GM23338 (cell line): ENCODE measurements around the gene AKNA. TPM values are rescaled to one million over a fixed set of nuclear protein-coding genes. Genes with fewer than 3 reads are reported as not detected.

Experiments
- ATAC-seq: fragments of 200-7000 bp; cut with Tn5 transposase; 3 replicates; pipeline ENCODE4 v1.9.1; 2020
- DNase-seq: peaks from one replicate; pipeline ENCODE4 v3.0.0-alpha.2; 2015; ENCODE audit warnings: low spot score
- H2AFZ ChIP-seq: fragments of 200-600 bp; sonication (generic); 2 replicates; pipeline ENCODE4 v1.8.0; 2016; ENCODE audit warnings: antibody characterized with exemption, mild to moderate bottlenecking, moderate library complexity
- H3F3A ChIP-seq: fragments of 200-600 bp; sonication (generic); replicated peaks from 2 replicates; pipeline ENCODE4 v1.8.0; 2017; ENCODE audit warnings: antibody characterized with exemption, mixed run types, low read depth
- H3K27ac ChIP-seq: fragments of 200-600 bp; sonication (generic); 2 replicates; pipeline ENCODE4 v1.6.1; 2016; ENCODE audit warnings: low read depth
- H3K27me3 ChIP-seq: fragments of 200-600 bp; sonication (generic); 2 replicates; pipeline ENCODE4 v1.8.0; 2016; ENCODE audit warnings: mild to moderate bottlenecking, mixed run types, moderate library complexity; ENCODE audit not compliant: insufficient read depth
- H3K36me3 ChIP-seq: fragments of 200-600 bp; sonication (generic); 2 replicates; pipeline ENCODE4 v1.8.0; 2016; ENCODE audit warnings: mild to moderate bottlenecking; ENCODE audit not compliant: insufficient read depth
- H3K4me1 ChIP-seq: fragments of 200-600 bp; sonication (generic); 2 replicates; pipeline ENCODE4 v1.8.0; 2016; ENCODE audit warnings: mild to moderate bottlenecking, moderate library complexity; ENCODE audit not compliant: insufficient read depth
- H3K4me2 ChIP-seq: fragments of 200-600 bp; sonication (generic); 2 replicates; pipeline ENCODE4 v1.7.1; 2017; ENCODE audit warnings: mixed run types
- H3K4me3 ChIP-seq: fragments of 200-600 bp; sonication (generic); 2 replicates; pipeline ENCODE4 v1.6.1; 2016; ENCODE audit warnings: mixed run types
- H3K79me2 ChIP-seq: fragments of 200-600 bp; sonication (generic); replicated peaks from 2 replicates; pipeline ENCODE4 v1.8.0; 2017; ENCODE audit warnings: mild to moderate bottlenecking; ENCODE audit not compliant: insufficient read depth
- H3K9me2 ChIP-seq: fragments of 200-600 bp; sonication (generic); 2 replicates; pipeline ENCODE4 v1.8.0; 2017; ENCODE audit not compliant: insufficient read depth
- H4K20me1 ChIP-seq: fragments of 200-600 bp; sonication (generic); replicated peaks from 2 replicates; pipeline ENCODE4 v1.8.0; 2017; ENCODE audit warnings: mild to moderate bottlenecking; ENCODE audit not compliant: insufficient read depth
- H3K27ac Mint-ChIP-seq: 2 replicates; pipeline ENCODE4 v1.8.0; 2020; ENCODE audit warnings: inconsistent platforms, mild to moderate bottlenecking, moderate library complexity, mixed read lengths
- H3K27me3 Mint-ChIP-seq: 3 replicates; pipeline ENCODE4 v1.8.0; 2022; ENCODE audit warnings: low read depth, mild to moderate bottlenecking, moderate library complexity, mixed read lengths, inconsistent platforms; ENCODE audit not compliant: insufficient read depth, poor library complexity
- H3K36me3 Mint-ChIP-seq: 3 replicates; pipeline ENCODE4 v1.8.0; 2021; ENCODE audit warnings: low read depth, mild to moderate bottlenecking, inconsistent platforms, moderate library complexity, mixed read lengths
- H3K4me1 Mint-ChIP-seq: 3 replicates; pipeline ENCODE4 v1.8.0; 2020; ENCODE audit warnings: mild to moderate bottlenecking, inconsistent platforms, mixed read lengths
- H3K4me3 Mint-ChIP-seq: 3 replicates; pipeline ENCODE4 v1.8.0; 2021; ENCODE audit warnings: moderate library complexity, mild to moderate bottlenecking, inconsistent platforms, mixed read lengths
- H3K9me3 Mint-ChIP-seq: 3 replicates; pipeline ENCODE4 v1.8.0; 2020; ENCODE audit warnings: moderate library complexity, mild to moderate bottlenecking, inconsistent platforms, mixed read lengths
- CREB1 ChIP-seq: fragments of 250-450 bp; sonication (Bioruptor Pico); IDR thresholded peaks from 2 replicates; pipeline ENCODE4 v1.5.0; 2020; ENCODE audit warnings: low read depth, mild to moderate bottlenecking, moderate library complexity
- EZH2 ChIP-seq: fragments of 200-600 bp; sonication (generic); IDR thresholded peaks from one replicate; pipeline ENCODE4 v1.8.0; 2017; ENCODE audit warnings: antibody characterized with exemption, mild to moderate bottlenecking, low read depth; ENCODE audit not compliant: unreplicated experiment
- NANOG ChIP-seq: IDR thresholded peaks from 2 replicates; pipeline ENCODE4 v1.6.1; 2016; ENCODE audit warnings: antibody characterized with exemption, borderline replicate concordance
- POLR2AphosphoS5 ChIP-seq: IDR thresholded peaks from 2 replicates; pipeline ENCODE4 v1.6.1; 2016; ENCODE audit warnings: antibody characterized with exemption, low read depth
- STAT1 ChIP-seq: IDR thresholded peaks from one replicate; pipeline ENCODE4 v1.6.1; 2016; ENCODE audit warnings: antibody characterized with exemption; ENCODE audit not compliant: unreplicated experiment
- ZNF114 ChIP-seq: fragments of 250-450 bp; sonication (Bioruptor Pico); IDR thresholded peaks from 2 replicates; pipeline ENCODE4 v1.5.0; 2020; ENCODE audit warnings: mild to moderate bottlenecking, moderate library complexity
- ZNF331 ChIP-seq: fragments of 250-450 bp; sonication (Bioruptor Pico); IDR thresholded peaks from 2 replicates; pipeline ENCODE4 v1.5.0; 2020; ENCODE audit warnings: low read depth, mild to moderate bottlenecking, moderate library complexity
- polyA plus RNA-seq: library from polyadenylated mRNA; unstranded; fragments of >200 nt; fragmentation: Nextera tagmentation; extraction: Ambion mirVana; gene quantifications from 2 replicates; pipeline ENCODE4 v1.2.1, GENCODE V29; 2016
- total RNA-seq: library from RNA; depleted of rRNA; stranded (reverse); fragments of >200 nt; shearing (Covaris generic); gene quantifications from 2 replicates; pipeline ENCODE4 v1.2.3, GENCODE V29; 2014
- TF ChIP-seq, protein P1 (sequence below), 2 experiments: fragments of 200-600 bp in 1 of 2; sonication (generic) in 1 of 2; conservative IDR thresholded peaks; 2 replicates each; pipeline versions ENCODE4 v1.5.1 to v1.6.1; 2016 to 2017; ENCODE audit warnings: antibody characterized with exemption in 2 of 2, low read depth in 2 of 2, mild to moderate bottlenecking in 2 of 2, moderate library complexity in 1 of 2
- TF ChIP-seq, protein P2 (sequence below): fragments of 250-450 bp; sonication (Bioruptor Pico); IDR thresholded peaks from 2 replicates; pipeline ENCODE4 v1.5.0; 2020; ENCODE audit warnings: mild to moderate bottlenecking, moderate library complexity
- TF ChIP-seq, protein P3 (sequence below): IDR thresholded peaks from 2 replicates; pipeline ENCODE4 v1.6.1; 2016; ENCODE audit warnings: antibody characterized with exemption
- TF ChIP-seq, protein P4 (sequence below): IDR thresholded peaks from one replicate; pipeline ENCODE4 v1.6.1; 2018; ENCODE audit warnings: antibody characterized with exemption; ENCODE audit not compliant: unreplicated experiment

The AKNA gene
- total and polyA plus RNA-seq, 2 experiments from 2014 or later, result 9.0 to 28.1 TPM

DNA sequence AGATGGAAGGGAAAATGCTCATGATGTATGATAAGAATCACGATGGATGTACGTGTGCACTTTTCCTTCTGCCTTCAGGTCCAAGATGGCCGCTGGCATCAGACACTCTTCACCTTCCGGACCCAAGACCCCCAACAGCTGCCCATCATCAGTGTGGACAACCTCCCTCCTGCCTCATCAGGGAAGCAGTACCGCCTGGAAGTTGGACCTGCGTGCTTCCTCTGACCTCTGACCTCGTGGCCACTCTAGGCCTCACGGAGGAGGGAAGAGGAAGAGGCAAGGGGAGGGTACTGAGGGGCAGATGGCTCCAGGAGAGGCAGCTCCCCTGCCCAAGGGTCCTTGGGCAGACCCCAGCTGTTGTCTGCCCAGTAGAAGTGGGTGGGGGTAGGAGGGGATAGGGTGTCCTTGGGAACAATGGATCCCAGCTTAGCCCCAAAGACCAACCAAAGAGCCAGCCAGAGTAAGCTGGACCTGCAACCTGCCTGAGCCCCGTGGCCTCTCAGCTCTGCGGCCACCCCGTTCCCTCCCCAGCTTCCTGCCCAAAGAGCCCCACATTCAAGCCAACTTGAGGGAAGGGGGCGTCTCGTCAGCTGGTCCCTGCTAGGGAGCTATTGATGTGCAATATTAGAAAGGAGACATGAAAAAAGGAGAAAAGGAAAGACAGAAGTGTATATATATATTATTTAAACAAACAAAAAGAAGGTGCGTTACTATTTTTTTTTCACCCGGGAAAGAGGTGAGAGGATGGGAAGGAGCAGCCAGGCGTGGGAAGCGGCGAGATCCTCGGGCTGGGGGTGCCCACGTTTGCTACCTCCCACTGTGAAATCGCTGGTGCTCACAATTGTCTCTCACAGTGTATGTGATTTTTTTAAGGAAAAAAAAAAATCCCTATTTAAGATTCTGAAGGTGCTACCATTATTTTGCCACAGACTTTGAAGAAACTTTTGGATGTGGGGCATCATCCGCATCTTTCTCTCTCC, 77.0 kb downstream of the AKNA start:
- Mint-ChIP-seq H3K4me1 (peaks cover 3% of the 10 kb centered on the region; the same call in 2 of the 3 replicates), H3K4me3 (no peak overlapping the region), H3K27me3 (no peaks in the 10 kb centered on the region), H3K36me3 (0 out of 3 replicates have a peak, but pooled peaks cover 3% of the 10 kb centered on the region), H3K9me3 (no peaks in the 10 kb centered on the region; the same call in 2 of the 3 replicates), H3K27ac (no peak overlapping the region)
- no peak overlapping the region for H3K4me2 ChIP-seq
- H3K36me3 ChIP-seq, result no peaks in the 10 kb centered on the region
- DNase-seq (no peak), ATAC-seq (no peak)
- H3F3A ChIP-seq, result no peaks in the 10 kb centered on the region
- no peaks in the 10 kb centered on the region for H3K27me3 ChIP-seq
- H3K79me2 ChIP-seq, result no peaks in the 10 kb centered on the region
- H2AFZ ChIP-seq, result no peak overlapping the region
- no peaks in the 10 kb centered on the region for H3K4me1 ChIP-seq
- H3K9me2 ChIP-seq, result no peaks in the 10 kb centered on the region
- H3K27ac ChIP-seq, result no peak overlapping the region
- TF ChIP-seq ZNF114 (CRISPR knock-in tag) (no peak), EZH2 (no peak), POLR2AphosphoS5 (no peak), STAT1 (no peak), CREB1 (CRISPR knock-in tag) (no peak), NANOG (no peak), ZNF331 (CRISPR knock-in tag) (no peak)
- TF ChIP-seq, protein P1, sequence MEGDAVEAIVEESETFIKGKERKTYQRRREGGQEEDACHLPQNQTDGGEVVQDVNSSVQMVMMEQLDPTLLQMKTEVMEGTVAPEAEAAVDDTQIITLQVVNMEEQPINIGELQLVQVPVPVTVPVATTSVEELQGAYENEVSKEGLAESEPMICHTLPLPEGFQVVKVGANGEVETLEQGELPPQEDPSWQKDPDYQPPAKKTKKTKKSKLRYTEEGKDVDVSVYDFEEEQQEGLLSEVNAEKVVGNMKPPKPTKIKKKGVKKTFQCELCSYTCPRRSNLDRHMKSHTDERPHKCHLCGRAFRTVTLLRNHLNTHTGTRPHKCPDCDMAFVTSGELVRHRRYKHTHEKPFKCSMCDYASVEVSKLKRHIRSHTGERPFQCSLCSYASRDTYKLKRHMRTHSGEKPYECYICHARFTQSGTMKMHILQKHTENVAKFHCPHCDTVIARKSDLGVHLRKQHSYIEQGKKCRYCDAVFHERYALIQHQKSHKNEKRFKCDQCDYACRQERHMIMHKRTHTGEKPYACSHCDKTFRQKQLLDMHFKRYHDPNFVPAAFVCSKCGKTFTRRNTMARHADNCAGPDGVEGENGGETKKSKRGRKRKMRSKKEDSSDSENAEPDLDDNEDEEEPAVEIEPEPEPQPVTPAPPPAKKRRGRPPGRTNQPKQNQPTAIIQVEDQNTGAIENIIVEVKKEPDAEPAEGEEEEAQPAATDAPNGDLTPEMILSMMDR (conservative IDR thresholded peaks at IDR 0.05; ENCODE audit: low read depth in 2 of 2), result no peak
- TF ChIP-seq, protein P2, sequence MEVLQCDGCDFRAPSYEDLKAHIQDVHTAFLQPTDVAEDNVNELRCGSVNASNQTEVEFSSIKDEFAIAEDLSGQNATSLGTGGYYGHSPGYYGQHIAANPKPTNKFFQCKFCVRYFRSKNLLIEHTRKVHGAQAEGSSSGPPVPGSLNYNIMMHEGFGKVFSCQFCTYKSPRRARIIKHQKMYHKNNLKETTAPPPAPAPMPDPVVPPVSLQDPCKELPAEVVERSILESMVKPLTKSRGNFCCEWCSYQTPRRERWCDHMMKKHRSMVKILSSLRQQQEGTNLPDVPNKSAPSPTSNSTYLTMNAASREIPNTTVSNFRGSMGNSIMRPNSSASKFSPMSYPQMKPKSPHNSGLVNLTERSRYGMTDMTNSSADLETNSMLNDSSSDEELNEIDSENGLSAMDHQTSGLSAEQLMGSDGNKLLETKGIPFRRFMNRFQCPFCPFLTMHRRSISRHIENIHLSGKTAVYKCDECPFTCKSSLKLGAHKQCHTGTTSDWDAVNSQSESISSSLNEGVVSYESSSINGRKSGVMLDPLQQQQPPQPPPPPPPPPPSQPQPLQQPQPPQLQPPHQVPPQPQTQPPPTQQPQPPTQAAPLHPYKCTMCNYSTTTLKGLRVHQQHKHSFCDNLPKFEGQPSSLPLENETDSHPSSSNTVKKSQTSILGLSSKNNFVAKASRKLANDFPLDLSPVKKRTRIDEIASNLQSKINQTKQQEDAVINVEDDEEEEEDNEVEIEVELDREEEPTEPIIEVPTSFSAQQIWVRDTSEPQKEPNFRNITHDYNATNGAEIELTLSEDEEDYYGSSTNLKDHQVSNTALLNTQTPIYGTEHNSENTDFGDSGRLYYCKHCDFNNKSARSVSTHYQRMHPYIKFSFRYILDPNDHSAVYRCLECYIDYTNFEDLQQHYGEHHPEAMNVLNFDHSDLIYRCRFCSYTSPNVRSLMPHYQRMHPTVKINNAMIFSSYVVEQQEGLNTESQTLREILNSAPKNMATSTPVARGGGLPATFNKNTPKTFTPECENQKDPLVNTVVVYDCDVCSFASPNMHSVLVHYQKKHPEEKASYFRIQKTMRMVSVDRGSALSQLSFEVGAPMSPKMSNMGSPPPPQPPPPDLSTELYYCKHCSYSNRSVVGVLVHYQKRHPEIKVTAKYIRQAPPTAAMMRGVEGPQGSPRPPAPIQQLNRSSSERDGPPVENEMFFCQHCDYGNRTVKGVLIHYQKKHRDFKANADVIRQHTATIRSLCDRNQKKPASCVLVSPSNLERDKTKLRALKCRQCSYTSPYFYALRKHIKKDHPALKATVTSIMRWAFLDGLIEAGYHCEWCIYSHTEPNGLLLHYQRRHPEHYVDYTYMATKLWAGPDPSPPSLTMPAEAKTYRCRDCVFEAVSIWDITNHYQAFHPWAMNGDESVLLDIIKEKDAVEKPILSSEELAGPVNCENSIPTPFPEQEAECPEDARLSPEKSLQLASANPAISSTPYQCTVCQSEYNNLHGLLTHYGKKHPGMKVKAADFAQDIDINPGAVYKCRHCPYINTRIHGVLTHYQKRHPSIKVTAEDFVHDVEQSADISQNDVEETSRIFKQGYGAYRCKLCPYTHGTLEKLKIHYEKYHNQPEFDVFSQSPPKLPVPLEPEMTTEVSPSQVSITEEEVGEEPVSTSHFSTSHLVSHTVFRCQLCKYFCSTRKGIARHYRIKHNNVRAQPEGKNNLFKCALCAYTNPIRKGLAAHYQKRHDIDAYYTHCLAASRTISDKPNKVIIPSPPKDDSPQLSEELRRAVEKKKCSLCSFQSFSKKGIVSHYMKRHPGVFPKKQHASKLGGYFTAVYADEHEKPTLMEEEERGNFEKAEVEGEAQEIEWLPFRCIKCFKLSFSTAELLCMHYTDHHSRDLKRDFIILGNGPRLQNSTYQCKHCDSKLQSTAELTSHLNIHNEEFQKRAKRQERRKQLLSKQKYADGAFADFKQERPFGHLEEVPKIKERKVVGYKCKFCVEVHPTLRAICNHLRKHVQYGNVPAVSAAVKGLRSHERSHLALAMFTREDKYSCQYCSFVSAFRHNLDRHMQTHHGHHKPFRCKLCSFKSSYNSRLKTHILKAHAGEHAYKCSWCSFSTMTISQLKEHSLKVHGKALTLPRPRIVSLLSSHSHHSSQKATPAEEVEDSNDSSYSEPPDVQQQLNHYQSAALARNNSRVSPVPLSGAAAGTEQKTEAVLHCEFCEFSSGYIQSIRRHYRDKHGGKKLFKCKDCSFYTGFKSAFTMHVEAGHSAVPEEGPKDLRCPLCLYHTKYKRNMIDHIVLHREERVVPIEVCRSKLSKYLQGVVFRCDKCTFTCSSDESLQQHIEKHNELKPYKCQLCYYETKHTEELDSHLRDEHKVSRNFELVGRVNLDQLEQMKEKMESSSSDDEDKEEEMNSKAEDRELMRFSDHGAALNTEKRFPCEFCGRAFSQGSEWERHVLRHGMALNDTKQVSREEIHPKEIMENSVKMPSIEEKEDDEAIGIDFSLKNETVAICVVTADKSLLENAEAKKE (CRISPR knock-in tag), result no peak
- TF ChIP-seq, protein P3, sequence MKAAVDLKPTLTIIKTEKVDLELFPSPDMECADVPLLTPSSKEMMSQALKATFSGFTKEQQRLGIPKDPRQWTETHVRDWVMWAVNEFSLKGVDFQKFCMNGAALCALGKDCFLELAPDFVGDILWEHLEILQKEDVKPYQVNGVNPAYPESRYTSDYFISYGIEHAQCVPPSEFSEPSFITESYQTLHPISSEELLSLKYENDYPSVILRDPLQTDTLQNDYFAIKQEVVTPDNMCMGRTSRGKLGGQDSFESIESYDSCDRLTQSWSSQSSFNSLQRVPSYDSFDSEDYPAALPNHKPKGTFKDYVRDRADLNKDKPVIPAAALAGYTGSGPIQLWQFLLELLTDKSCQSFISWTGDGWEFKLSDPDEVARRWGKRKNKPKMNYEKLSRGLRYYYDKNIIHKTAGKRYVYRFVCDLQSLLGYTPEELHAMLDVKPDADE, result no peak
- TF ChIP-seq, protein P4, sequence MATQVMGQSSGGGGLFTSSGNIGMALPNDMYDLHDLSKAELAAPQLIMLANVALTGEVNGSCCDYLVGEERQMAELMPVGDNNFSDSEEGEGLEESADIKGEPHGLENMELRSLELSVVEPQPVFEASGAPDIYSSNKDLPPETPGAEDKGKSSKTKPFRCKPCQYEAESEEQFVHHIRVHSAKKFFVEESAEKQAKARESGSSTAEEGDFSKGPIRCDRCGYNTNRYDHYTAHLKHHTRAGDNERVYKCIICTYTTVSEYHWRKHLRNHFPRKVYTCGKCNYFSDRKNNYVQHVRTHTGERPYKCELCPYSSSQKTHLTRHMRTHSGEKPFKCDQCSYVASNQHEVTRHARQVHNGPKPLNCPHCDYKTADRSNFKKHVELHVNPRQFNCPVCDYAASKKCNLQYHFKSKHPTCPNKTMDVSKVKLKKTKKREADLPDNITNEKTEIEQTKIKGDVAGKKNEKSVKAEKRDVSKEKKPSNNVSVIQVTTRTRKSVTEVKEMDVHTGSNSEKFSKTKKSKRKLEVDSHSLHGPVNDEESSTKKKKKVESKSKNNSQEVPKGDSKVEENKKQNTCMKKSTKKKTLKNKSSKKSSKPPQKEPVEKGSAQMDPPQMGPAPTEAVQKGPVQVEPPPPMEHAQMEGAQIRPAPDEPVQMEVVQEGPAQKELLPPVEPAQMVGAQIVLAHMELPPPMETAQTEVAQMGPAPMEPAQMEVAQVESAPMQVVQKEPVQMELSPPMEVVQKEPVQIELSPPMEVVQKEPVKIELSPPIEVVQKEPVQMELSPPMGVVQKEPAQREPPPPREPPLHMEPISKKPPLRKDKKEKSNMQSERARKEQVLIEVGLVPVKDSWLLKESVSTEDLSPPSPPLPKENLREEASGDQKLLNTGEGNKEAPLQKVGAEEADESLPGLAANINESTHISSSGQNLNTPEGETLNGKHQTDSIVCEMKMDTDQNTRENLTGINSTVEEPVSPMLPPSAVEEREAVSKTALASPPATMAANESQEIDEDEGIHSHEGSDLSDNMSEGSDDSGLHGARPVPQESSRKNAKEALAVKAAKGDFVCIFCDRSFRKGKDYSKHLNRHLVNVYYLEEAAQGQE, result no peak
- H4K20me1 ChIP-seq, result no peaks in the 10 kb centered on the region
- H3K4me3 ChIP-seq, result no peak overlapping the region
